ENCODE measurements around the gene MTERF4. TPM values are rescaled to one million over a fixed set of nuclear protein-coding genes. Genes with fewer than 3 reads are reported as not detected.

Gene MTERF4
- total and polyA plus RNA-seq, 2 of the 13 experiments (the other 11 are each of a cell fraction or from before 2014, with no cell fraction given): 50.5 to 59.8 TPM

- TF ChIP-seq ZBTB37 (CRISPR knock-in tag; IDR thresholded peaks at IDR 0.05): no peak
- peak; percentile 97 for TF ChIP-seq ZNF280B (CRISPR knock-in tag; IDR thresholded peaks at IDR 0.05; ENCODE audit: borderline replicate concordance)
- 0 out of 2 replicates have a peak, but pooled peaks have one; percentile 66 for TF ChIP-seq MLXIP (CRISPR knock-in tag; IDR thresholded peaks at IDR 0.05; ENCODE audit: borderline replicate concordance)
- peak; percentile 100 for TF ChIP-seq POGK (CRISPR knock-in tag; conservative IDR thresholded peaks at IDR 0.05)
- TF ChIP-seq SMAD1 (CRISPR knock-in tag; IDR thresholded peaks at IDR 0.05; ENCODE audit: borderline replicate concordance, low read depth): peak; percentile 100
- peak; percentile 98 for TF ChIP-seq ZNF691 (CRISPR knock-in tag; IDR thresholded peaks at IDR 0.05; ENCODE audit: borderline replicate concordance, low read depth)
- peak; percentile 100 for TF ChIP-seq ZNF512B (CRISPR knock-in tag; IDR thresholded peaks at IDR 0.05; ENCODE audit: borderline replicate concordance)
- 0 out of 2 replicates have a peak, but pooled peaks have one; percentile 92 for TF ChIP-seq CC2D1A (CRISPR knock-in tag; IDR thresholded peaks at IDR 0.05)
- peak; percentile 100 for TF ChIP-seq HDAC2 (CRISPR knock-in tag; IDR thresholded peaks at IDR 0.05)
- TF ChIP-seq JUND (CRISPR knock-in tag; IDR thresholded peaks at IDR 0.05): peak; percentile 81
- peak; percentile 96 for TF ChIP-seq PITX1 (CRISPR knock-in tag; IDR thresholded peaks at IDR 0.05)
- TF ChIP-seq NFATC3 (CRISPR knock-in tag; IDR thresholded peaks at IDR 0.05): peak; percentile 96
- peak; percentile 96; the same call in 1 of the 2 replicates for TF ChIP-seq MZF1 (CRISPR knock-in tag; IDR thresholded peaks at IDR 0.05; ENCODE audit: borderline replicate concordance)
- TF ChIP-seq ZNF660 (CRISPR knock-in tag; IDR thresholded peaks at IDR 0.05; ENCODE audit: borderline replicate concordance, low read depth): 0 out of 2 replicates have a peak, but pooled peaks have one; percentile 63
- TF ChIP-seq ZNF607 (CRISPR knock-in tag; IDR thresholded peaks at IDR 0.05; ENCODE audit: borderline replicate concordance): peak; percentile 99
- TF ChIP-seq RCOR2 (CRISPR knock-in tag; IDR thresholded peaks at IDR 0.05): no peak; the same call in none of the 2 replicates
Observed at GRCh38 chr2:241102239-241102803, at the start of gene MTERF4 (continued).
